Endothelial cell of umbilical vein (primary cell): ENCODE measurements around the gene ESPN. TPM values are rescaled to one million over a fixed set of nuclear protein-coding genes. Genes with fewer than 3 reads are reported as not detected.

Experiments
- BruUV-seq: library from RNA; stranded (reverse); fragments of 400-500 nt; replicated peaks from 2 replicates; lab custom pipeline; 2021; lab: Mats Ljungman, UMichigan
- CTCF ChIA-PET: fragments of 300-600, 350-600 bp; sonication (Branson Sonifier 250); formaldehyde crosslinking; loops from one replicate; lab custom pipeline; 2021; ENCODE audit warnings: antibody characterized with exemption, inconsistent platforms; lab: Charles Lee
- POLR2A ChIA-PET: fragments of 300-600, 350-600 bp; sonication (Branson Sonifier 250); formaldehyde crosslinking; loops from one replicate; lab custom pipeline; 2021; ENCODE audit warnings: antibody characterized with exemption, inconsistent platforms; lab: Charles Lee
- DNase-seq: peaks from one replicate; pipeline ENCODE4 v3.0.0-alpha.2; 2011; ENCODE audit warnings: low read depth, low spot score
- FAIRE-seq: peaks from 2 replicates; lab custom pipeline; 2011; peaks lifted over from hg19 to GRCh38; lab: Jason Lieb, UNC
- H2AFZ ChIP-seq: 2 replicates; pipeline ENCODE4 v1.6.0; 2012; ENCODE audit warnings: low read depth, low read length, control low read depth, inconsistent platforms
- H3K27ac ChIP-seq: 2 replicates; pipeline ENCODE4 v1.5.1; 2011; ENCODE audit warnings: low read depth, mild to moderate bottlenecking, control low read depth, low read length, moderate library complexity; ENCODE audit not compliant: insufficient read depth
- H3K27me3 ChIP-seq, 2 experiments: 2 replicates each; pipeline versions ENCODE4 v1.6.0 to v1.6.1; 2011; ENCODE audit warnings: low read length in 2 of 2, mixed read lengths in 1 of 2; ENCODE audit not compliant: control insufficient read depth in 2 of 2, insufficient read depth in 2 of 2
- H3K36me3 ChIP-seq, 2 experiments: 2 replicates in 1 of 2; 3 replicates in 1 of 2; pipeline ENCODE4 v1.5.1; 2011; ENCODE audit warnings: low read length in 2 of 2, mild to moderate bottlenecking in 1 of 2, moderate library complexity in 1 of 2; ENCODE audit not compliant: control insufficient read depth in 2 of 2, insufficient read depth in 2 of 2; ENCODE audit errors: extremely low read depth in 1 of 2
- H3K4me1 ChIP-seq: 3 replicates; pipeline ENCODE4 v1.5.1; 2011; ENCODE audit warnings: mild to moderate bottlenecking, low read length; ENCODE audit not compliant: control insufficient read depth, insufficient read depth; ENCODE audit errors: extremely low read depth
- H3K4me2 ChIP-seq: 2 replicates; pipeline ENCODE4 v1.6.1; 2011; ENCODE audit warnings: low read length, control low read depth, mixed read lengths; ENCODE audit not compliant: insufficient read depth
- H3K4me3 ChIP-seq, 3 experiments: fragments of 200-600 bp in 1 of 3; sonication (generic), shearing (Covaris generic) in 1 of 3; replicated peaks in 1 of 3; 2 replicates each; pipeline ENCODE4 v1.5.1; 2011 to 2016; ENCODE audit warnings: control low read depth in 3 of 3, low read length in 3 of 3, mild to moderate bottlenecking in 2 of 3, inconsistent platforms in 1 of 3, low read depth in 1 of 3, moderate library complexity in 1 of 3; ENCODE audit not compliant: insufficient read depth in 1 of 3
- H3K79me2 ChIP-seq: 2 replicates; pipeline ENCODE4 v1.6.0; 2012; ENCODE audit warnings: low read length, inconsistent platforms; ENCODE audit not compliant: control insufficient read depth, insufficient read depth
- H3K9ac ChIP-seq: replicated peaks from 2 replicates; pipeline ENCODE3; 2011; ENCODE audit warnings: low read length, control low read depth; ENCODE audit not compliant: insufficient read depth; ENCODE audit errors: extremely low read depth
- H3K9me1 ChIP-seq: replicated peaks from 3 replicates; pipeline ENCODE4 v1.6.0; 2011; ENCODE audit warnings: mild to moderate bottlenecking, low read length; ENCODE audit not compliant: control insufficient read depth, insufficient read depth; ENCODE audit errors: extremely low read depth
- H3K9me3 ChIP-seq: replicated peaks from 2 replicates; pipeline ENCODE4 v1.5.1; 2012; ENCODE audit warnings: low read length, inconsistent platforms; ENCODE audit not compliant: control insufficient read depth, insufficient read depth
- H4K20me1 ChIP-seq: replicated peaks from 2 replicates; pipeline ENCODE3; 2011; ENCODE audit warnings: mild to moderate bottlenecking, low read length; ENCODE audit not compliant: control insufficient read depth, insufficient read depth; ENCODE audit errors: extremely low read depth
- EZH2 ChIP-seq: IDR thresholded peaks from 2 replicates; pipeline ENCODE4 v1.6.1; 2012; ENCODE audit warnings: borderline replicate concordance, low read depth, mild to moderate bottlenecking, moderate library complexity, low read length, inconsistent platforms; ENCODE audit not compliant: severe bottlenecking
- FOS ChIP-seq: IDR thresholded peaks from 2 replicates; pipeline ENCODE4 v1.6.1; 2011; ENCODE audit warnings: mild to moderate bottlenecking, low read length, moderate library complexity, borderline replicate concordance; ENCODE audit not compliant: insufficient read depth
- GATA2 ChIP-seq: IDR thresholded peaks from 2 replicates; pipeline ENCODE4 v1.7.0; 2011; ENCODE audit warnings: low read depth, mild to moderate bottlenecking, moderate library complexity, mixed read lengths, low read length; ENCODE audit not compliant: insufficient read length, insufficient read depth
- JUN ChIP-seq: IDR thresholded peaks from 2 replicates; pipeline ENCODE4 v1.6.1; 2011; ENCODE audit warnings: borderline replicate concordance, low read depth; ENCODE audit not compliant: insufficient read length, insufficient read depth
- MYC ChIP-seq: IDR thresholded peaks from one replicate; pipeline ENCODE4 v1.6.1; 2011; ENCODE audit warnings: mild to moderate bottlenecking, low read depth, low read length
- POLR2A ChIP-seq: IDR thresholded peaks from 2 replicates; pipeline ENCODE4 v1.6.1; 2012; ENCODE audit warnings: low read depth, mild to moderate bottlenecking, control low read depth, low read length
- POLR2AphosphoS5 ChIP-seq: IDR thresholded peaks from 2 replicates; pipeline ENCODE4 v1.6.1; 2012; ENCODE audit warnings: low read depth, mild to moderate bottlenecking, control low read depth, low read length, moderate library complexity; ENCODE audit not compliant: insufficient read depth
- dilution Hi-C: fragments of 300-500 bp; cut with MboI; formaldehyde crosslinking; loops from one replicate; pipeline ENCODE4 v1.15.0; 2019; ENCODE audit warnings: low sequenced_read_pairs; ENCODE audit not compliant: extremely low pct_ligation_motif_present
- intact Hi-C: fragments of 100-400 bp; cut with micrococcal nuclease; formaldehyde crosslinking; loops from one replicate; pipeline ENCODE4 v1.10.0; 2022
- polyA plus RNA-seq, 4 experiments: library from polyadenylated mRNA; depleted of rRNA in 3 of 4; stranded (reverse) in 3 of 4; unstranded in 1 of 4; fragments of >200 nt; gene quantifications; 2 replicates each; pipeline versions ENCODE4 v1.2.1 to v1.2.3, GENCODE V29; 2011 to 2012; ENCODE audit warnings: missing spikeins in 1 of 4
- total RNA-seq: library from RNA; stranded (reverse); gene quantifications from 2 replicates; pipeline ENCODE4 v1.2.3, GENCODE V29; 2021
- TF ChIP-seq, protein P1 (sequence below), 2 donors: IDR thresholded peaks; 1 replicate in 1 of 2; 2 replicates in 1 of 2; pipeline ENCODE4 v1.5.1; 2011; ENCODE audit warnings: low read length in 2 of 2, mild to moderate bottlenecking in 2 of 2, moderate library complexity in 2 of 2, control low read depth in 1 of 2, inconsistent platforms in 1 of 2, low read depth in 1 of 2; ENCODE audit not compliant: insufficient read depth in 1 of 2; ENCODE audit errors: extremely low read depth in 1 of 2
- TF ChIP-seq, protein P2 (sequence below): IDR thresholded peaks from 2 replicates; pipeline ENCODE4 v1.6.1; 2011; ENCODE audit not compliant: insufficient read depth, insufficient read length

The ESPN gene
- total and polyA plus RNA-seq, 2 donors (not counting 3 experiments of a cell fraction or from before 2014, with no cell fraction given): 0.54 to 0.71 TPM

DNA sequence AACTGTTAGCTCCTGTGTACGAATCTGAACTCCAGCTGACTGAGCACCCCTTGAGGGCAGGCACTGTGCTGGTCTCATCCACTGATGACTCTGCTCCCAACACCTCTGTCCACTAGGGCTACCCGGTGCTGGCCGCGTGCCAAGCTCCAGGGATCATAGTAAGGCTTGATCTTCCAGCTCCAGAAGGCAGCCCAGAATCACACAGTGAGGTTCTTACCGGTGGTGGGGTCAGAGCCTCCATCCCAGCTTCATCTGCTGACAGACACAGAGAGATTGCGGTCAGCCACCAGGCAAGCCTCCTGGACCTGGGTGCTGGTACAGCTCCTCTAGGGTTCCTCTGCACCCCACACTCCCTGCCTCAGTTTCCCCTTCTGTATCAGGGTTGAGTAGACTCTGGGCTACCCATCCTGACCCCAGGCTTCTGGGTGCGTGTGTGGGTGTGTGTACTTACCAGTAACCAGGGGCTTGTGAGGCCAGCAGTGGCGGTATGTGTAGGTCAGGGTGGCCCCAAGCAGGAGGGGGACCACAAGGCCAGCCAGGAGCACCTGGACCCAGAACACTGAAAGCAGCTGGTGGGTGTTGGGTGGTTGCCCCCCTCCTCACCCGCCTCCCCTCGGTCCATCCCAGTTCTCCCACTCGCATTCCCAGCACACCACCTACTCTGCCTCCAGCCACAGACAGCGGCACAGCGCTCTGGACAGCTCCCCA is 38.0 kb downstream of the ESPN start:
- H3K4me1 ChIP-seq: no peaks in the 10 kb centered on the region
- BruUV-seq: no TSS peak
- no peaks in the 10 kb centered on the region for H3K27me3 ChIP-seq
- DNase-seq (no peak), FAIRE-seq (no peak)
- H3K27ac ChIP-seq: no peak overlapping the region
- no peaks in the 10 kb centered on the region for H4K20me1 ChIP-seq
- CTCF ChIA-PET: interaction anchor here (1.0 to 1.2 kb wide), 3 partner anchors 22 to 218 kb away, joined by 3 to 4 read pairs (median 3); no protein-coding TSS in a partner anchor
- H3K9ac ChIP-seq: no peak overlapping the region
- H3K9me3 ChIP-seq: no peaks in the 10 kb centered on the region
- H3K4me2 ChIP-seq: no peak overlapping the region
- intact Hi-C loops (no loop called here), dilution Hi-C loops (no loop called here)
- no peaks in the 10 kb centered on the region for H3K9me1 ChIP-seq
- TF ChIP-seq FOS (no peak), POLR2A (no peak), MYC (no peak), JUN (no peak), EZH2 (no peak), GATA2 (no peak), POLR2AphosphoS5 (no peak)
- TF ChIP-seq, protein P1, sequence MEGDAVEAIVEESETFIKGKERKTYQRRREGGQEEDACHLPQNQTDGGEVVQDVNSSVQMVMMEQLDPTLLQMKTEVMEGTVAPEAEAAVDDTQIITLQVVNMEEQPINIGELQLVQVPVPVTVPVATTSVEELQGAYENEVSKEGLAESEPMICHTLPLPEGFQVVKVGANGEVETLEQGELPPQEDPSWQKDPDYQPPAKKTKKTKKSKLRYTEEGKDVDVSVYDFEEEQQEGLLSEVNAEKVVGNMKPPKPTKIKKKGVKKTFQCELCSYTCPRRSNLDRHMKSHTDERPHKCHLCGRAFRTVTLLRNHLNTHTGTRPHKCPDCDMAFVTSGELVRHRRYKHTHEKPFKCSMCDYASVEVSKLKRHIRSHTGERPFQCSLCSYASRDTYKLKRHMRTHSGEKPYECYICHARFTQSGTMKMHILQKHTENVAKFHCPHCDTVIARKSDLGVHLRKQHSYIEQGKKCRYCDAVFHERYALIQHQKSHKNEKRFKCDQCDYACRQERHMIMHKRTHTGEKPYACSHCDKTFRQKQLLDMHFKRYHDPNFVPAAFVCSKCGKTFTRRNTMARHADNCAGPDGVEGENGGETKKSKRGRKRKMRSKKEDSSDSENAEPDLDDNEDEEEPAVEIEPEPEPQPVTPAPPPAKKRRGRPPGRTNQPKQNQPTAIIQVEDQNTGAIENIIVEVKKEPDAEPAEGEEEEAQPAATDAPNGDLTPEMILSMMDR (IDR thresholded peaks at IDR 0.05; ENCODE audit: extremely low read depth in 1 of 2, insufficient read depth in 1 of 2, low read depth in 1 of 2, low read length in 2 of 2): no peak
- TF ChIP-seq, protein P2, sequence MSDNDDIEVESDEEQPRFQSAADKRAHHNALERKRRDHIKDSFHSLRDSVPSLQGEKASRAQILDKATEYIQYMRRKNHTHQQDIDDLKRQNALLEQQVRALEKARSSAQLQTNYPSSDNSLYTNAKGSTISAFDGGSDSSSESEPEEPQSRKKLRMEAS: no peak
- H3K79me2 ChIP-seq: no peaks in the 10 kb centered on the region
- H3K4me3 ChIP-seq: no peak overlapping the region
- POLR2A ChIA-PET: no interaction called here
- peaks cover 9 to 19% of the 10 kb centered on the region in 2 experiments for H3K36me3 ChIP-seq
- H2AFZ ChIP-seq: no peak overlapping the region
